Measurements from ENCODE around the gene AGPAT3.
"Not testable (repeated sequence)": the region's sequence is repeated elsewhere in the genome, so short reads cannot be mapped to it uniquely, and the experiment has no call there.

Gene AGPAT3, protein sequence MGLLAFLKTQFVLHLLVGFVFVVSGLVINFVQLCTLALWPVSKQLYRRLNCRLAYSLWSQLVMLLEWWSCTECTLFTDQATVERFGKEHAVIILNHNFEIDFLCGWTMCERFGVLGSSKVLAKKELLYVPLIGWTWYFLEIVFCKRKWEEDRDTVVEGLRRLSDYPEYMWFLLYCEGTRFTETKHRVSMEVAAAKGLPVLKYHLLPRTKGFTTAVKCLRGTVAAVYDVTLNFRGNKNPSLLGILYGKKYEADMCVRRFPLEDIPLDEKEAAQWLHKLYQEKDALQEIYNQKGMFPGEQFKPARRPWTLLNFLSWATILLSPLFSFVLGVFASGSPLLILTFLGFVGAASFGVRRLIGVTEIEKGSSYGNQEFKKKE

DNA sequence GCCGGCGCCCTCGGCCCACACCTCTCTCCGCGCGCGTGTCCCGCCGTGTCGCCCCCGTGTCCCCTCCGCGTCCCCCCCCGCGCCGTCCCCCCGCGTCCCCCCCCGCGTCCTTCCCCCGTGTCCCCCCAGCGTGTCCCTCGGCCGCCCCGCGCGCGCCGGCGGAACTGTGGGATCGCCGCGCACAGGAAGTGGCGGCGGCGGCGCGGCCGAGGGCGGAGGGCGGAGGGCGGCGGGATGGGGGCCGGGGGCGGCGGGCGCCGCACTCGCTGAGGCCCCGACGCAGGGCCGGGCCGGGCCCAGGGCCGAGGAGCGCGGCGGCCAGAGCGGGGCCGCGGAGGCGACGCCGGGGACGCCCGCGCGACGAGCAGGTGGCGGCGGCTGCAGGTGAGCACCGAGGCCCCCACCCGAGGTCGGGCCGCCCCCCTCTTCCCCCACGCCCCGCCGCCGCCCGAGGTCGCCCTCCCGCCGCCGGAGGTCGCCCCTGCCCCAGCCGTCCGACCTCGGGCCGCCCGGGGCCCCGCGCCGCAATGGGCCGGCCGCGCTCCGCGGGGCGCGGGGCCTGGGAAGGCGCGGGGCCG is at the start of gene AGPAT3:
TSS of gene AGPAT3 (plus strand) at position 262 of the 578 bp plus-strand sequence. CDS start 94,459 bp downstream, outside the sequence.
- no peak for DNase-seq

DNA sequence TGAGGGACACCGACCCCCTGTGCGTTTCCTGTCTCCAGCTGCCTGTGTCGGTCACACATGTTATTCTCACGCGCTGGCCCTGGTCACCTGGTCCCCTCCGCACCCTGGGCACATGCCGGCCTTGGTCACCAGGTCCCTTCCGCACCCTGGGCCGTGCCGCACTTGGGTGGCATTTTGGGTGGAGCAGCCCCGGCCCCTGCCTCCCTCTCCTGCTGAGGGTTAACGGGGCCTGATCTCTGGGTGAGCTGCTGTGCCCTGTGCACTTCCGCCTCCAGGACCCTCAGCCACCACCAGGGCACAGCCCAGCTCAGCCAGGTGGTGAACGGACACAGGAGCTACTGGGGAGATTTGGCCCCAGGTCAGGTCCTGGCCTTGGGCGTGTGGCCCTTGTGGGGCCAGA is 49.0 kb upstream of the AGPAT3 start:
- no peak for DNase-seq

DNA sequence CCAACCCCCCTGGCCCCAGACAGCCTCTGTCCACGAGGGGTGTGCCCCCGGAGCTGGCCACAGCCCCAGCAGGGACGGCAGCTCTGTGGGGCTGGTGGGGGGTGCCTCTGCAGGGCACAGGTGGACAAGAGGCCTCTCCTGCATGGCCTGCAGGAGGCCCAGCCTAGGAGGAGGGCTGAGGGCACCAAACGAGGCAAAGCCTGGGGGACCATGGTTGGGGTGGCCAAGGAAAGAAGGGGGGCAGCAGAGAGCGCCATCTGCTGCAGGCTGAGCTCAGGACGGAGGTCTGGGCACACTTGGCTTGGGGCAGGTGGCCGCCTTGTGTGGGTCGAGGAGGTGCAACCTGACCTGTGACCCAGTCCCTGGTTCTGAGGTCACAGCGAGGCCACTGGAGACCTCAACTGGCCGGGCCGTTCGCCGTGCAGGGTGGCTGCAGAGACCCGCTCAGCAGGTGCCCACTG is 48.4 kb upstream of the AGPAT3 start:
- DNase-seq: no peak

DNA sequence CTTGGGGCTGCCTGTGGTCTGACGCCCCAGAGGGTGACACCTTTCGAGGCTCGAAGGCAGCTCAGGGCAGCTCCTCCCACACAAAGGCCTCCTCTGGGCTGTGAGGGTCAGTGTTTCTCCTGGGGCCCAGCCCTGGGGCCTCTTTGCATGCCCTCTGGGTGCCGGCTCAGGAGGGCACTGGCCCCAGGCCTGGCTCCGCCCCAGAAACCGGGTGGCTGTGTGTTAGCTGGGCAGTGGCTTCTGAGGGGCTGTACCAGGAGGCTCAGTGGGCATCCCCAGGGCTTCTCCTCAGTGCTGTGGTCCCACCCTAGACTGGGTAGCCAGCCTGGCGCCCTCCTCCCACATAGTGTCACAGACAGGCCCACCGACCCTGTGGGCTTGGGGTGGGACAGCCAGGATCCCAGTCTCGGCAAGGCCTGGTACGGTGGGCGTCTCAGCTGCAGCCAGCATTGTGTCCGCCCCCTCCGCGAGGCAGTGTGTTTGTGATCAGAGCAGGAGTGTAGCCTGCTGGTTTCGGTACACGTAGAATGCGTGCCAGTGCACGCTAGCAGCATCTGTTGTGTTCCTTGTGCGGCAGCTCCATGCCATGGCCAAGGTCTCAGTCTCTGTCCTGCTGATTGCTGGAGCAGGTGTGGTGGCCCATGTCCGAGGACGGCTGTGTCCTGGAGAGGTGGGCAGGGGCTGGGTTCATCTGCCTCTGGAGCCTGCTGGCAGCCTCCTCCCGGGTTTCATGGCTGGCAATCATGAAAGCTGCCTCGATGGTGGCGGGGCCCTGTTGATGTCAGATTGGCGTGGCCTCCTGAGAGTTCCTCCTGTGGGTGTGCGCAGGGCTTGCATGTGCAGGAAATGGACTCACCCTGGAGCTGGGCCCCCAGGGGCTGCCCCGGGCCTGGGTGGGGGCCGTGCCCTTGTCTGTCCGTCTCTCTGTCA is 47.6 kb upstream of the AGPAT3 start:
- DNase-seq: no peak

DNA sequence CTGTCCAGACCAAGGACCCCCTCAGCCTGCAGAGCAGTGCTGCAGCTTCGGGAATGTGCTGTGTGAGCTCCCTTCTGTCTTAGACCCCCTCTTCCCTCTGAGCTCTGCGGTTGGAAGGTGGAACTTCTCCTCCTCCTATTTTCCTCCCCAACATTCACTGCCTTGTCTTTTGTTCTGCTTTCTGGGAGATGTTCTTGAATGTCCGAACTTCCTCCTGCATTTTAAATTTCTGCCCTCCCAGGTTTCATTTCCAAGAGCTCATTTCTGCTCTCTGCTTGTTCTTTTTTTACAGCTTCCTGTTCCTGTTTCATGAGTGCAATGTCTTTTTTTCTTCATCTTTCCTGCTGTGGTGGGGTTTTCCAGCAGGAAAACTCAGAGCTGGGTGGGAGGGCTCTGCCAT is 46.3 kb upstream of the AGPAT3 start:
- peak; percentile 12 to 23 for DNase-seq

DNA sequence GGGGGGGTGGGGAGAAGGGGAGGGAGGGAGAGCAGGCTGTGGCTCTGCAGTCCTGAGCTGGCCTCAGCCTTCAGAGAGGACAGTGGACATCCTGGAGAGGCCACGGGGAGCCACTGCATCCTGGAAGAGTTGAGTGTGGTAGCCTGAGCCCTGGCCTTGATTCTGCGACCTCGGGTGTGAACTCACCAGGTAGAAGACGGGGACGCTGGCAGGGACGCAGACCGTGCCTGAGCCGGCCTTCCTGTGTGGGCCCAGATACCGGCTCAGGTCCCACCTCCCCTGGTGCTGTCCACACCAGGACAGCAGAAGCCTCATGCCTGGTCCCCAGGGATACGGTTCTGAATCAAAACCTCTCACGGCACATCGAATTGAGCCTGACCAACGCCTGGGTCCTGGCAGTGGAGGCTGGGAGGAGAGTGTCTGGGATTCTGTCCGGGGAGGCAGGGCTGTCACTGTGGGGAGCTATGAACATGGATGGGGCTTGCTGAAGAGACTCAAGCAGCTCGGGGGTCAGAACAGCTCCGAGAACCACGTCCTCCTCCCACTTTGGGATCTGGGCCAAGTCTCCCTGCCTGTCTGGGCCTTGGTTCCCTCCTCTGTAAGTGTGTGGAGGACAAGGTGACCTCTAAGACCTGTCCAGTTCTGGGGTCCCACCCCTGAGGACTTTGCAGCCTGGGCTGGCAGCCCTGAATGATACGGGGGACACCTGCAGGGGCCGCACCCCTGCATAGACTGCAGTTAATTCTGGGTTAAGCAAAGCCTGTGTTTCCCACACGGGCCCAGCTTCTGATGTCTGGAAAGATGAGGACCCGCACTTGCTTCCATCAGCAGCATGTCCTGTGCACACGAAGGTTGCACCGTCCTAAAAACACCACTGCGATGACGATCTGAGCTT is 45.3 kb upstream of the AGPAT3 start:
- DNase-seq: no peak

DNA sequence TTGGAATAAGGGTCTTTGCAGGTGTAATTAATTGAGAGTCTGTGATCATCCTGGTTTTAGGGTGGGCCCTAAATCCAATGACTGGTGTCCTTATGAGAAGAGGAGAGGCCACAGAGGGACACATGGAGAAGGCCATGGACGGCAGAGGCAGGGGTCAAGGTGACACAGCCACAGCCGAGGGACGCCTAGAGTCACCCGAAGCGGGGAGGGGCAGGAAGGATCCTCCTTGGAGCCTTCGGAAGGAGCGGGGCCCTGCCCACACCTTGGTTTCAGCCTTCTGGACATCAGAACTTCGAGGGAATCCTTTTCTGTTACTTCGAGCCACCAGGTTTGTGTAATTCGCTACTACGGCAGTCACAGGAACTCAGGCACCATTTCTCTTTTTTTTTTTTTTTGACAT is 44.6 kb upstream of the AGPAT3 start:
- no peak for DNase-seq

DNA sequence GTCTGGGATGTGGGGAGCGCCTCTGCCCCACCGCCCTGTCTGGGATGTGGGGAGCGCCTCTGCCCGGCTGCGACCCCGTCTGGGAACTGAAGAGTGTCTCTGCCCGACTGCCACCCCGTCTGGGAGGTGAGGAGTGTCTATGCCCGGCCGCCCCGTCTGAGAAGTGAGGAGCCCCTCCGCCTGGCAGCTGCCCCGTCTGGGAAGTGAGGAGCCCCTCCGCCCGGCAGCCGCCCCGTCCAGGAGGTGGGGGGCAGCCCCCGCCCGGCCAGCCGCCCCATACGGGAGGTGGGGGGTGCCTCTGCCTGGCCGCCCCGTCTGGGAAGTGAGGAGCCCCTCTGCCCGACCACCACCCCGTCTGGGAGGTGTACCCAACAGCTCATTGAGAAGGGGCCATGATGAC is 42.9 kb upstream of the AGPAT3 start:
- DNase-seq: not testable (repeated sequence)

DNA sequence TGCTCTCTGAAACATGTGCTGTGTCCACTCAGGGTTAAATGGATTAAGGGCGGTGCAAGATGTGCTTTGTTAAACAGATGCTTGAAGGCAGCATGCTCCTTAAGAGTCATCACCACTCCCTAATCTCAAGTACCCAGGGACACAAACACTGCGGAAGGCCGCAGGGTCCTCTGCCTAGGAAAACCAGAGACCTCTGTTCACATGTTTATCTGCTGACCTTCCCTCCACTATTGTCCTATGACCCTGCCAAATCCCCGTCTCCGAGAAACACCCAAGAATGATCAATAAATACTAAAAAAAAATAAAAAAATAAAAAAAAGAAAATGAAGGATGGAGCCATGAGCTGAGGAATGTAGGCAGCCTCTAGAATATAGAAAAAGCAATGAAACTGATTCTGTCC is 42.3 kb upstream of the AGPAT3 start:
- not testable (repeated sequence) for DNase-seq

DNA sequence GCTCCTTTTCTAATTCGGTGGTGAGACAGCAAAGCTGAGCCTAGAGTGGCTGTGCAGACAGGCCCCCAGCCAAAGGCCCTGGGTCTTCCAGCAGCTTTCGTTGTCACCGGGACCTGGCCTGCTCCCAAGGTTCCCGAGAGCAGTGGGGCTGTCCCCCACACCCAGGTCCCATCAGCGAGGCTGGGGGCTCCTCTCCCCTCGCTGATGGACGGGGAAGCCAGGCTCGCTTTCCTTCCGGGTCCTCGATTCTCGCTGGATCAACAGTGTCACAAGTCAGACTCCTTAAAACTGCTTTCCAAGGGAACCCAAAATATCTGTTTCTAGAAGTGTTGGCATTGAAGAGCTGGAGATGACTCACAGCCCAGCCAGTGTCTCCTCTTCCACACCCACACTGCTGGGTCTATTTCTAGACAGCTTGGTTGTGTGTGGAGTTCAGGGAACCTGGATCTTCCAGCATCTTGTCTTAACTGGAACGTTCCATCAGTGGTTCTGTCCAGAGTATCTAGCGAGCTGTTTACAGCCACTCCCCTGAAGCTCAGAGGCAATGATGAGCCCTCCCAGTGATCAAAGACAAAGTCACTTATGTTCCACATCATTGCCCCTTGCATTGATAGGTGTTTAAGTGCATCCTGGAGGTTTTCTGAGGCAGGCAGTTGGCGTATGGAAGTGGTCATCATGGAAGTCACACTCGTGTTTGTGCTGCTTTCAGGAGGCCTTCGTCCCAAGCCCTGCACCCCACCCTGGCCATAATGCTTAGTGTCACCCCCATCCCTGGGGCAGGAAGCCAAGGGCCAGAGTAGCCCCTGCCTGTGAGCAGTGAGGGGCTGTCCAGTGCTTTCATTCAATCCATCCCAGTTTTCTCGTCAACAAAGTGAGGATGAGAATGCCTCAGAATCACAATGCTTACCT is 40.4 kb upstream of the AGPAT3 start:
- no peak for DNase-seq

DNA sequence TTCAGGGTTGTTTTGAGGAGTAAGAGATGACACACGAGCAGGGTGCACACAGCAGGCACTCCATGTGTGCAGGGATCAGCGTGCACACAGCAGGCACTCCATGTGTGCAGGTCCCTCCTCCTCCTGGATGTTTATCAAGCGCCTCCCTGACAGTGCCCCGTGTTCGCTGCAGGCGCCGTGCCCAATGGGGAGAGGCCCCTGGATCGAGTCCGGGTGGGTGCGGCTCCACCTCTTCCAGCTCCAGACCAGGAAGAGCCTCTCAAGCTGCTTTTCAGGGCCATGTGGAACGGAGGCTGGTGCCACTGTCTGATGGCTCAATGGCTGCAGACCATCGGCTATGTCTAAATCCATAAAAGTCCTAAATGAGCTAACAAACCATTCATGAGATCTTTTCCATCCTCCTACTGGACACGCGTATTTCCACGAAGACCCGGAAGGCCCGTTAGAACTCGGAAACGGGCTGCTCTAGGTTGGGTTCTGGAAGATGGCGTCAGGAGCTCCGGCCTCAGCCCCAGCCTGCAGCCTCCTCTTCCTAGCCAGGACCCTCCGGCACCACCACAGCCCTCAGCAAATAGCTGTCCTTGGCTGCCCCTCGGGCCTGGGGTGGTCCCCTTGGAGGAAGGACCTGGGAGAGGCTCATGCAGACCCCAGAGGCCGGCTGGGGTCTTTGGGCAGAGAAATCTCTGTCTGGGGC is 39.6 kb upstream of the AGPAT3 start:
- DNase-seq: no peak

DNA sequence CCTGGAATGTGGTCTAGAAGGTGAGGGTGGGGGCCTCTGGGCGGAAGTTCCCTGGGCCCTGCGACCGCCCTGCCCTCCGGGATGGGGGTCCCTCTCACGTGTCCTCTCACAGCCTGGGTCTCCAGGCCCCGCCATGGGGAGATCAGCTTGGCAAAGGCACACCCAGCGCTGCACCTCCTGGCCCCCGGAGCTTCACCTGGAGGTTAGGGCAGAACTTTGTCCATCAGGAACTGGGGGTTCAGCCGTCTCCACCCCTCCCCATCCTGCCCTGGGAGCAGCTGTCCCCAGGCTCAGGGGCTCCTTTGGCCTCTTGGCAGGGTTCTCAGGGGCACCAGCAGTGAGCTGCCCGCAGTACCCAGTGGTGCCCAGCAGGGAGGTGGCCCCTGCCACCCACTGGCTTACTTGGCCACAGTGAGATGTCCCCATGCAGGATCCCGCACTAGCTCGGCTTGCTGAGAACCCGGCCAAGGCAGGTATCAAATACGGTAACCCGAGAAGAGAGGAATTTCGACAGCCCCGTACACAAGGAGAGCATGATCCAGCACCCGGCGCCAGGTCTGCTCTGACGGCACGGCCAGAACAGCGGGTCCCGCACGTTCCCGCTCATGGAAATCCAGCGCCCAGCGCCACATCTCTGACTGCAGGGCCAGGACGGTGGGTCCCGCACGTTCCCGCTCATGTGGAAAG is 38.9 kb upstream of the AGPAT3 start:
- DNase-seq: no peak

DNA sequence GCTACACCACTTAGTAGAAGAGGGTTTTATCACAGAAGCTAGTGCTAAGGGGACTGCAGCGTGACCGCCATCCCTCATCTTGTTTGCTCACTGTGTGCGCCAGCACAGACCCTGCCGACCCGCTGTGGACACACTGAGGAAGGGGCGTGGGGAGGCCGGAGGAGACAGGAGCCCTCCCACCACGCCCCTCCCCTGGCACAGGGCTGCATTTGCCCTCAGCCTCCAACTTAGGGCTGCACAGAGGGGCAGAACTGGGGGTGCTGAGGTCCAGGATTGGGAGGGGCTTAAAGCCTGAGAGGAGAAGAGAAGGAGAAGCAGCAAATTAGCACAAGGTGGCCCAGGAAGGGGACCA is 38.4 kb upstream of the AGPAT3 start:
- no peak for DNase-seq

DNA sequence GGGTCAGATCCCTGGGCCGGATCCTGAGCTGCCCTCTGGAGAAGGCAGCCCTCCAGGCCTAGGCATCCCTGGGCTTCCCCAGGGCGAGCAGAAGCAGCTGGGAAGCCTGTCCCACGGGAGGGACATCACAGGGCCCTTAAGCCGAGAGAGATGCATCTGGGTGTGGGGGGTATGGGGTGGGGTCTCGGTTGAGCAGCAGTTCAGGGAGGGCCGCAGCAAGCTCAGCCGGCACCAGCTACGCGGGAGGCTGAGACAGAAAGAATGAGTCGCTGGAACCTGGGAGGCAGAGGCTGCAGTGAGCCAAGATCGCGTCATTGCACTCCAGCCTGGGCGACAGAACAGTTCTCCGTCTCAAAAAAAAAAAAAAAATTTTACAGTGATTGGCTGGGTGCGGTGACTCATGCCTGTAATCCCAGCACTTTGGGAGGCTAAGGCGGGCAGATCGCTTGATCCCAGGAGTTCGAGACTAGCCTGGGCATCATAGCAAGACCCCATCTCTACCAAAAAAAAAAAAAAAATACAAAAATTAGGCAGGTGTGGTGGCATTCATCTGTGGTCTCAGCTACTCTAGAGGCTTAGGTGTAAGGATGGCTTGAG is 37.9 kb upstream of the AGPAT3 start:
- no peak for DNase-seq

DNA sequence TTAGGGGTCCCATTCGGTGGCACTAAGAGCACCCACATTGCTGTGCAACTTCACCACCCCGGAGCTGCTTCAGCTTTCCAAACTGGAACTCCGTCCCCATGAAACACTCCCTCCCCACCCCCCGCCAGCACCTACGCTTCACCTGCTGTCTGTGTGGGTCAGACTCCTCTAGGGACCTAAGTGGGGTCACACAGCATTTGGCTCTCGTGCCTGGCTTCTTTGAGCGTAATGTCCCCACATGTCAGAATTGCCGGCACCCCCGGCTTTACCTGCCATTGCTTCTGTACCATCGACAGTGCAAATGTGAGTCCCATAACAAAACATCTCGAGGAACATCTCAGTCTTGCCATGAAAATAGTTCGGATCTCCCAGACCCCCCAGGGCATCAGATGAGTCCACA is 35.9 kb upstream of the AGPAT3 start:
- no peak for DNase-seq

DNA sequence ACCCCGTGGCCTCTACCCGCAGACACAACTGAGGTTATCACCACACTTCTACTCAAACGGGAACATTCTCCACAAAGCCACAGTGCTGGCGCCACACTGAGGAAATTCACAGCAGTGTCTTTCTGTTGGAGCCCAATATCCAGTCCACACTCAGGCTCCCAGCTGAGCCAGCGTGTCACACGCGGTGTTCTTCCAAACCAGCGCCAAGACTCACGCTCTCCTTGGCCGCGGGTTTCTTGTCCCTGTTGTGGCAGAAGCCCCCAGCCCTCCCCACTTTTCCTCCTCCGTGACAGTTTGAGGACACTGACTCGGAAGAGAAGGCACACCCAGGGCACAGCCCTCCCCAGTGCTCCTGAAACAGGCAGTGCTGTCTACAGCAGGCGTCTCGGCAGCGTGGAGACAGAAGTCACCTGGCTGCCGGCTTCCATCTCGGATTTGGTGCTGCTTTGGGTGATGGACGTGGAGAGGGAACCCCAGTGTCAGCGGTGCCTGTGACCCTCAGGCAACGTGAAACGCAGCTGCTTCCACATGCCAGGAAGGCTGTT is 35.4 kb upstream of the AGPAT3 start:
- peak in 1 of 2 experiments; percentile 6 for DNase-seq

DNA sequence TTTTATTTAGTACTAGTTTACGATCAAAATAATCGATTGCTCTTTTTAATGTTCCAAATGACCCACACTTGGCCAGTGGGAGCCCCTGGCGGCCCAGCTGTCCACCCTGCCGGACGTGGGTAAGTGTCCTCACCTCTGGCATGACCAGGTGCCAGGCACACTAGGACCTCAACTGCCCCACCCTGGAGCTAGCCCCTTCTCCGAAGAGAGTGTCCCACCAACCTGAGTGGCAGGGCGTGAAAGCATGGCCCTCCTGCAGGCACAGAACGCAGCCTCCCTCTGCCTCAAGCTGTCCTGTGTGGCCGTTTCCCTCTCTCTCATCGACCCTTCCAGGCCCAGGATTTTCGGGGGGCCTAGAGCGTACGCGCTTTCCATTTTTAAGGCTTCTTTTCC is 32.9 kb upstream of the AGPAT3 start:
- DNase-seq: no peak

DNA sequence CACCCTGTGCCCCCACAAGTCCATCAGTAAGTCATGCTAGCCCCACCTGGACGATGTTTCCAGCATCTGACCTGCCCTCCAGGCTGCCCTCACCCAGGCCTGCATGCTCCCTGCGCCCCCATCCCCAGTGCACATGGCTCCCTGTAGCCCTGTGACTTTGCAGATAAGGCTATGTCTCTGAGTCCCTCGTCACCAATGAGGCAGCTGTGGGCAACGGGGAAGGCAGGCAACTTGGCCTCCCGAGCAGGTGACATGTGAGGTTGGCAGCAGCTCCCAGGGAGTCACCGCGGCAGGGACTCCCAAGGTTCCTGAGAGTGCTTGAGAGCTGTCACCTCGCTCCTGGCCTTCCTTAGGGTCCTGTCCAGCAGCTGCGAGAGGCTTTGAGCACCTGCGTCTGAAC is 32.4 kb upstream of the AGPAT3 start:
- DNase-seq: no peak

DNA sequence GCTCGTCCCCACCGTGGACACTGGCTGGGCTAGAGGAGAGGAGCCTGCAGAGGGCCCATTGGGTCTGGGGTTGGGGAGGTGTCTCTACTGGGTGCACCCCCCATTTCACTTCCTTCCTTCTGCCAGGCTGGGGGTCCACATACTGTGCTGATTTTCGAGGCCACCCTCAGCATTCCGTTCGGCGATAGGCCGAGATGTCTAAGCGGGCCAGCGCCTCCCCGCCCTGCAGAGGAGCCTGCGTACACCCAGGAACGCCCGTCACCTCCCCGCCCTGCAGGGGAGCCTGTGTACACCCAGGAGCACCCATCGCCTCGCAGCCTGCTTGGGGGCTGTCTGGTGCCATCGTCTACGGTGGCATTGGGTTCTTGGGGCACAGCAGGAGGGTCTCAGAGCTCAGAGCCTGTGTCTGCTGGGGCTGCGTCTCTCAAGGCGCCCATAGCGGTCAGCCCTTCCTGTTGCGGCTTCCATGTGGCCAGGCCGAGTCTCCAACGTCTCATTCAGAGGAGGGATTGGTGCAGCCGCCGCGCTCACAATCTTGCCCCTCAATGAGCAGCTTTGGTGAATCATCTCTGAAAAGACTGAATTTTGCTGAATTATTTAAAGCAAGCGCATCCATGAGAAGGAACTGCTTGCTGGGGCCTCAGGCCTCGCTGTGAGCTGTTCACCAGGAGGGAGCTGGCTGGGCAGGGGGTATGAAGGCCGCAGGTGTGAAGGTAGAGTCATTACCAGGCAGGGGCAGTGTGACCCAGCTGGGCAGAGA is 30.7 kb upstream of the AGPAT3 start:
- DNase-seq: no peak
